IMR-90 (cell line): Measurements from ENCODE around the gene KAZN. TPM values are rescaled to one million over a fixed set of nuclear protein-coding genes. Genes with fewer than 3 reads are reported as not detected.

Experiments
- ATAC-seq: fragments of 200-7000 bp; cut with Tn5 transposase; 2 replicates; pipeline ENCODE4 v1.9.1; 2020; ENCODE audit warnings: low read depth, mild to moderate bottlenecking, moderate library complexity
- BruUV-seq: library from RNA; stranded (reverse); fragments of 400-500 nt; replicated peaks from 2 replicates; lab custom pipeline; 2021; lab: Mats Ljungman, UMichigan
- CTCF ChIA-PET: fragments of 300-600 bp; formaldehyde crosslinking; extraction: SDS; loops from one replicate; lab custom pipeline; 2021; ENCODE audit warnings: antibody characterized with exemption; lab: Yijun Ruan, JAX
- POLR2A ChIA-PET: fragments of 300-600 bp; sonication (Branson Sonifier 250); formaldehyde crosslinking; loops from one replicate; lab custom pipeline; 2022; ENCODE audit warnings: antibody characterized with exemption; ENCODE audit not compliant: unreplicated experiment; lab: Charles Lee
- DNase-seq: peaks from one replicate; pipeline ENCODE4 v3.0.0; 2013
- H2AFZ ChIP-seq: replicated peaks from 2 replicates; pipeline ENCODE3; 2013; ENCODE audit warnings: low read length, mild to moderate bottlenecking; ENCODE audit not compliant: poor library complexity
- H2AK5ac ChIP-seq: 2 replicates; pipeline ENCODE4 v1.6.1; 2013; ENCODE audit warnings: low read depth, low read length, inconsistent platforms
- H2AK9ac ChIP-seq: replicated peaks from 2 replicates; pipeline ENCODE3; 2013; ENCODE audit warnings: mild to moderate bottlenecking, low read depth, low read length, moderate library complexity; ENCODE audit not compliant: poor library complexity
- H2BK120ac ChIP-seq: 2 replicates; pipeline ENCODE4 v1.6.1; 2013; ENCODE audit warnings: low read depth, low read length, inconsistent platforms
- H2BK15ac ChIP-seq: 3 replicates; pipeline ENCODE4 v1.6.1; 2013; ENCODE audit warnings: low read depth, low read length, inconsistent platforms
- H2BK20ac ChIP-seq: 2 replicates; pipeline ENCODE4 v1.6.1; 2013; ENCODE audit warnings: low read depth, mild to moderate bottlenecking, inconsistent platforms, low read length, moderate library complexity
- H2BK5ac ChIP-seq: 2 replicates; pipeline ENCODE4 v1.6.1; 2013; ENCODE audit warnings: mild to moderate bottlenecking, low read depth, low read length, inconsistent platforms; ENCODE audit not compliant: poor library complexity, severe bottlenecking
- H3K14ac ChIP-seq: replicated peaks from 2 replicates; pipeline ENCODE4 v1.6.1; 2013; ENCODE audit warnings: low read depth, low read length, inconsistent platforms
- H3K18ac ChIP-seq: 2 replicates; pipeline ENCODE4 v1.6.1; 2013; ENCODE audit warnings: low read depth, low read length, control low read depth
- H3K23ac ChIP-seq: 2 replicates; pipeline ENCODE4 v1.6.1; 2013; ENCODE audit warnings: low read depth, low read length, inconsistent platforms
- H3K27ac ChIP-seq: 2 replicates; pipeline ENCODE4 v1.5.1; 2013; ENCODE audit warnings: mild to moderate bottlenecking, control low read depth, low read length; ENCODE audit not compliant: insufficient read depth
- H3K27me3 ChIP-seq: 2 replicates; pipeline ENCODE4 v1.6.1; 2013; ENCODE audit warnings: low read length; ENCODE audit not compliant: control insufficient read depth, insufficient read depth
- H3K36me3 ChIP-seq: 2 replicates; pipeline ENCODE4 v1.6.1; 2013; ENCODE audit warnings: low read length, mixed read lengths; ENCODE audit not compliant: control insufficient read depth, insufficient read depth
- H3K4ac ChIP-seq: 2 replicates; pipeline ENCODE4 v1.6.1; 2013; ENCODE audit warnings: low read depth, low read length, inconsistent platforms
- H3K4me1 ChIP-seq: 2 replicates; pipeline ENCODE4 v1.6.1; 2013; ENCODE audit warnings: low read length, mixed read lengths; ENCODE audit not compliant: control insufficient read depth, insufficient read depth
- H3K4me2 ChIP-seq: 2 replicates; pipeline ENCODE4 v1.6.1; 2013; ENCODE audit warnings: low read depth, mild to moderate bottlenecking, control low read depth, low read length, moderate library complexity
- H3K4me3 ChIP-seq: 2 replicates; pipeline ENCODE4 v1.5.1; 2013; ENCODE audit warnings: low read depth, mild to moderate bottlenecking, control low read depth, low read length, moderate library complexity; ENCODE audit not compliant: insufficient read depth
- H3K56ac ChIP-seq: 2 replicates; pipeline ENCODE4 v1.6.1; 2013; ENCODE audit warnings: low read length, inconsistent platforms; ENCODE audit not compliant: insufficient read depth; ENCODE audit errors: extremely low read depth
- H3K79me1 ChIP-seq, 2 experiments: 2 replicates each; pipeline ENCODE4 v1.6.1; 2013; ENCODE audit warnings: low read length in 2 of 2, inconsistent platforms in 1 of 2, low read depth in 1 of 2
- H3K9ac ChIP-seq: 2 replicates; pipeline ENCODE4 v1.6.1; 2013; ENCODE audit warnings: low read depth, low read length, control low read depth
- H3K9me1 ChIP-seq: 2 replicates; pipeline ENCODE4 v1.6.1; 2013; ENCODE audit warnings: low read length, inconsistent platforms; ENCODE audit not compliant: insufficient read depth
- H3K9me3 ChIP-seq: 2 replicates; pipeline ENCODE4 v1.6.1; 2013; ENCODE audit warnings: low read length; ENCODE audit not compliant: control insufficient read depth, insufficient read depth
- H4K20me1 ChIP-seq: 2 replicates; pipeline ENCODE4 v1.6.1; 2013; ENCODE audit warnings: low read length, inconsistent platforms; ENCODE audit not compliant: insufficient read depth
- H4K5ac ChIP-seq: 2 replicates; pipeline ENCODE4 v1.6.1; 2013; ENCODE audit warnings: mild to moderate bottlenecking, low read depth, low read length, control low read depth
- H4K8ac ChIP-seq, 2 experiments: 2 replicates each; pipeline ENCODE4 v1.6.1; 2013; ENCODE audit warnings: low read depth in 2 of 2, low read length in 2 of 2, control low read depth in 1 of 2, inconsistent platforms in 1 of 2
- H4K91ac ChIP-seq: 2 replicates; pipeline ENCODE4 v1.6.1; 2013; ENCODE audit warnings: low read depth, low read length, inconsistent platforms; ENCODE audit not compliant: insufficient read depth
- CEBPB ChIP-seq: IDR thresholded peaks from 2 replicates; pipeline ENCODE4 v1.6.1; 2012; ENCODE audit warnings: low read depth, low read length, improper control_type of control experiment
- CHD1 ChIP-seq: IDR thresholded peaks from 2 replicates; pipeline ENCODE4 v1.6.1; 2012; ENCODE audit warnings: low read depth, low read length, improper control_type of control experiment
- CTCF ChIP-seq: conservative IDR thresholded peaks from 2 replicates; pipeline ENCODE4 v1.5.1; 2012; ENCODE audit warnings: mild to moderate bottlenecking, low read depth, low read length, improper control_type of control experiment
- ELK1 ChIP-seq: fragments of 150-350 bp; IDR thresholded peaks from 2 replicates; pipeline ENCODE4 v1.6.1; 2016; ENCODE audit warnings: low read depth, mild to moderate bottlenecking, low read length, moderate library complexity, borderline replicate concordance
- FOS ChIP-seq: fragments of 150-350 bp; IDR thresholded peaks from 2 replicates; pipeline ENCODE4 v1.6.1; 2016; ENCODE audit warnings: low read depth, low read length
- MAFK ChIP-seq: IDR thresholded peaks from 2 replicates; pipeline ENCODE4 v1.6.1; 2012; ENCODE audit warnings: low read depth, low read length, improper control_type of control experiment
- MAZ ChIP-seq: IDR thresholded peaks from 2 replicates; pipeline ENCODE4 v1.6.1; 2012; ENCODE audit warnings: low read depth, mild to moderate bottlenecking, low read length, improper control_type of control experiment, moderate library complexity, borderline replicate concordance
- MXI1 ChIP-seq: IDR thresholded peaks from 2 replicates; pipeline ENCODE4 v1.6.1; 2012; ENCODE audit warnings: low read depth, mild to moderate bottlenecking, low read length, moderate library complexity, borderline replicate concordance
- NFE2L2 ChIP-seq: fragments of 150-350 bp; IDR thresholded peaks from 2 replicates; pipeline ENCODE4 v1.6.1; 2016; ENCODE audit warnings: low read depth, mild to moderate bottlenecking, low read length
- RAD21 ChIP-seq: IDR thresholded peaks from 2 replicates; pipeline ENCODE4 v1.6.1; 2012; ENCODE audit warnings: low read length, improper control_type of control experiment
- RCOR1 ChIP-seq: IDR thresholded peaks from 2 replicates; pipeline ENCODE4 v1.6.1; 2012; ENCODE audit warnings: mild to moderate bottlenecking, low read length, improper control_type of control experiment; ENCODE audit not compliant: insufficient replicate concordance
- RFX5 ChIP-seq: IDR thresholded peaks from 2 replicates; pipeline ENCODE4 v1.8.0; 2012; ENCODE audit warnings: low read depth, mild to moderate bottlenecking, low read length, moderate library complexity
- USF2 ChIP-seq: fragments of 150-350 bp; IDR thresholded peaks from 2 replicates; pipeline ENCODE4 v1.6.1; 2017; ENCODE audit warnings: mild to moderate bottlenecking, antibody characterized with exemption, low read length, low read depth
- WGBS, 2 experiments: methylation state at CpG; one replicate each; pipeline versions ENCODE4 v1.1.5 to v1.1.7; 2013; ENCODE audit warnings: missing lambda C conversion rate in 2 of 2; ENCODE audit not compliant: insufficient read length in 1 of 2; ENCODE audit errors: extremely low coverage in 2 of 2; 5-methylcytosine and 5-hydroxymethylcytosine counted together
- dilution Hi-C: fragments of 300-500 bp; cut with HindIII; formaldehyde crosslinking; loops from one replicate; pipeline ENCODE4 v1.14.3; 2018; ENCODE audit warnings: low sequenced_read_pairs; ENCODE audit not compliant: unreplicated experiment
- in situ Hi-C: fragments of 300-500 bp; cut with MboI; formaldehyde crosslinking; loops from 3 replicates; pipeline ENCODE4 v1.14.3; 2019; ENCODE audit warnings: low sequenced_read_pairs, inconsistent platforms, mixed read lengths
- intact Hi-C: fragments of 100-400 bp; cut with micrococcal nuclease; formaldehyde crosslinking; loops from 2 replicates; pipeline ENCODE4 v1.10.0; 2022
- polyA plus RNA-seq, 3 experiments: library from polyadenylated mRNA; depleted of rRNA; stranded (reverse); fragments of >200 nt; gene quantifications; 2 replicates each; pipeline ENCODE4 v1.2.3, GENCODE V29; 2012; ENCODE audit warnings: low replicate concordance in 1 of 3
- total RNA-seq: library from RNA; depleted of rRNA; stranded (reverse); fragments of >200 nt; gene quantifications from 2 replicates; pipeline ENCODE4 v1.2.3, GENCODE V29; 2012

The KAZN gene
- total and polyA plus RNA-seq, 2 of the 4 experiments (the other 2 are of a cell fraction) = 5.2 to 10.5 TPM

- Histone ChIP-seq H2AK9ac (no peak overlapping the region), H3K23ac (no peak overlapping the region), H4K91ac (no peak overlapping the region), H3K56ac (no peak overlapping the region), H3K36me3 (no peaks in the 10 kb centered on the region), H3K27ac (no peak overlapping the region), H2BK120ac (no peak overlapping the region), H4K8ac (no peak overlapping the region), H2AK5ac (no peak overlapping the region), H4K20me1 (no peaks in the 10 kb centered on the region), H3K4me2 (no peak overlapping the region), H2BK15ac (no peak overlapping the region), H3K14ac (no peak overlapping the region), H3K4me1 (no peaks in the 10 kb centered on the region; the same call in 1 of the 2 replicates), H3K4ac (no peak overlapping the region), H3K9me3 (no peaks in the 10 kb centered on the region), H3K4me3 (no peak overlapping the region), H2BK20ac (no peak overlapping the region), H2BK5ac (no peak overlapping the region), H3K27me3 (peaks cover 10% of the 10 kb centered on the region; the same call in 1 of the 2 replicates), H3K18ac (no peak overlapping the region), H3K9ac (no peak overlapping the region), H4K5ac (no peak overlapping the region), H3K9me1 (no peaks in the 10 kb centered on the region), H3K79me1 (no peaks in the 10 kb centered on the region), H2AFZ (no peak overlapping the region)
- POLR2A ChIA-PET = no interaction called here
- in situ Hi-C loops (no loop called here), dilution Hi-C loops (no loop called here), intact Hi-C loops (no loop called here)
- no peak for TF ChIP-seq ELK1
- no peak for TF ChIP-seq RFX5
- no peak for TF ChIP-seq USF2
- TF ChIP-seq CEBPB = no peak
- no peak for TF ChIP-seq CTCF
- no peak for TF ChIP-seq MXI1
- TF ChIP-seq MAFK = no peak
- no peak for TF ChIP-seq NFE2L2
- no peak for TF ChIP-seq FOS
- no peak for TF ChIP-seq RAD21
- no peak for TF ChIP-seq CHD1
- no peak for TF ChIP-seq MAZ
- no peak for TF ChIP-seq RCOR1
- CTCF ChIA-PET = no interaction called here
- WGBS, 2 experiments = 100% methylated on average over 1 of the region's 5 CpGs; no CpG with 5 or more reads in 1 of the 2 experiments
- DNase-seq (no peak), ATAC-seq (no peak)
- no TSS peak for BruUV-seq
Observed at GRCh38 chr1:14594045-14594444, 4.4 kb upstream of the KAZN start.
